PFSK-1 (cell line): Measurements from ENCODE around the gene SIGLEC5. TPM values are rescaled to one million over a fixed set of nuclear protein-coding genes. Genes with fewer than 3 reads are reported as not detected.
"Not testable (repeated sequence)": the region's sequence is repeated elsewhere in the genome, so short reads cannot be mapped to it uniquely, and the experiment has no call there.

Source experiments
- FOXP2 ChIP-seq: optimal IDR thresholded peaks from 2 replicates; pipeline ENCODE3; 2011; ENCODE audit warnings: borderline replicate concordance, control low read depth, inconsistent platforms; ENCODE audit not compliant: insufficient read depth; ENCODE audit errors: extremely low read length, extremely low read depth
- POLR2AphosphoS5 ChIP-seq: IDR thresholded peaks from 2 replicates; pipeline ENCODE4 v1.6.1; 2012; ENCODE audit warnings: low read depth, mild to moderate bottlenecking, control low read depth, low read length, moderate library complexity
- REST ChIP-seq, 2 experiments: IDR thresholded peaks; 2 replicates each; pipeline versions ENCODE4 v1.6.1 to v1.8.0; 2011 to 2012; ENCODE audit warnings: low read depth in 2 of 2, low read length in 2 of 2, control low read depth in 1 of 2, inconsistent platforms in 1 of 2, mild to moderate bottlenecking in 1 of 2, moderate library complexity in 1 of 2; ENCODE audit not compliant: insufficient read depth in 1 of 2
- SIN3A ChIP-seq: IDR thresholded peaks from 2 replicates; pipeline ENCODE4 v1.6.1; 2012; ENCODE audit warnings: mild to moderate bottlenecking, low read length, moderate library complexity, borderline replicate concordance; ENCODE audit not compliant: insufficient read depth
- TAF1 ChIP-seq: IDR thresholded peaks from 2 replicates; pipeline ENCODE4 v1.6.1; 2012; ENCODE audit warnings: low read length, control low read depth, borderline replicate concordance; ENCODE audit not compliant: insufficient read depth
- polyA plus RNA-seq: library from polyadenylated mRNA; unstranded; fragments of >200 nt; gene quantifications from one replicate; pipeline ENCODE4 v1.2.1, GENCODE V29; 2012; ENCODE audit warnings: low read depth, missing spikeins; ENCODE audit not compliant: insufficient read length

Gene SIGLEC5
- not detected for polyA plus RNA-seq

GRCh38 chr19:51630315-51630714 lies at the start of gene SIGLEC5:
Gene SIGLEC5, minus strand, starts transcription at chr19:51630401. Its CDS starts 66 bp downstream, at chr19:51630335.
- not testable (repeated sequence) for TF ChIP-seq TAF1, FOXP2, SIN3A

GRCh38 chr19:51676566-51677083 lies 46.4 kb upstream of the SIGLEC5 start:
- TF ChIP-seq TAF1 (no peak), REST (IDR thresholded peaks at IDR 0.05; ENCODE audit: insufficient read depth in 1 of 2, low read depth in 2 of 2, low read length in 2 of 2) (no peak), POLR2AphosphoS5 (no peak), SIN3A (no peak), FOXP2 (no peak)

- no peak for TF ChIP-seq FOXP2
- TF ChIP-seq SIN3A, result no peak
- no peak for TF ChIP-seq POLR2AphosphoS5
- no peak for TF ChIP-seq TAF1
Measured at GRCh38 chr19:51668216-51668615, 38.0 kb upstream of the SIGLEC5 start.

GRCh38 chr19:51664997-51665396 lies 34.8 kb upstream of the SIGLEC5 start:
- TF ChIP-seq POLR2AphosphoS5 (no peak), FOXP2 (no peak), TAF1 (no peak), REST (IDR thresholded peaks at IDR 0.05; ENCODE audit: insufficient read depth in 1 of 2, low read depth in 2 of 2, low read length in 2 of 2) (no peak), SIN3A (no peak)

GRCh38 chr19:51664131-51664530 lies 33.9 kb upstream of the SIGLEC5 start:
- TF ChIP-seq POLR2AphosphoS5 (no peak), REST (IDR thresholded peaks at IDR 0.05; ENCODE audit: insufficient read depth in 1 of 2, low read depth in 2 of 2, low read length in 2 of 2) (no peak), TAF1 (no peak)

GRCh38 chr19:51663650-51664049 lies 33.4 kb upstream of the SIGLEC5 start:
- TF ChIP-seq FOXP2, result no peak
- no peak for TF ChIP-seq REST (IDR thresholded peaks at IDR 0.05; ENCODE audit: insufficient read depth in 1 of 2, low read depth in 2 of 2, low read length in 2 of 2)
- no peak for TF ChIP-seq POLR2AphosphoS5
- TF ChIP-seq TAF1, result no peak
- TF ChIP-seq SIN3A, result no peak
